Nephron (organoid): Measurements from ENCODE around the gene PARD3.

ENCODE experiments used
- H3K27ac Mint-ChIP-seq, 3 experiments: 2 replicates each; pipeline ENCODE4 v1.8.0; 2020; ENCODE audit warnings: mixed read lengths in 3 of 3, mild to moderate bottlenecking in 2 of 3, moderate library complexity in 1 of 3
- H3K27me3 Mint-ChIP-seq: 2 replicates; pipeline ENCODE4 v1.8.0; 2021; ENCODE audit warnings: low read depth, mild to moderate bottlenecking, moderate library complexity, mixed read lengths
- H3K36me3 Mint-ChIP-seq: 2 replicates; pipeline ENCODE4 v1.8.0; 2020; ENCODE audit warnings: low read depth, mixed read lengths
- H3K4me1 Mint-ChIP-seq: 2 replicates; pipeline ENCODE4 v1.8.0; 2020; ENCODE audit warnings: mixed read lengths
- H3K4me3 Mint-ChIP-seq, 3 experiments: 2 replicates each; pipeline ENCODE4 v1.8.0; 2020; ENCODE audit warnings: mild to moderate bottlenecking in 3 of 3, mixed read lengths in 3 of 3, moderate library complexity in 2 of 3
- H3K9me3 Mint-ChIP-seq: 2 replicates; pipeline ENCODE4 v1.8.0; 2020; ENCODE audit warnings: mixed read lengths
- CTCF ChIP-seq, 3 experiments: fragments of 200-600 bp; sonication (generic); IDR thresholded peaks; one replicate each; pipeline ENCODE4 v1.5.0; 2021; ENCODE audit warnings: antibody characterized with exemption in 3 of 3; ENCODE audit not compliant: unreplicated experiment in 3 of 3

Gene PARD3

GRCh38 chr10:34626158-34626880 lies 188.8 kb downstream of the PARD3 start:
- Mint-ChIP-seq H3K36me3 (no peaks in the 10 kb centered on the region), H3K27ac (peak overlapping the region; percentile 70 to 86 (median 85)), H3K27me3 (no peaks in the 10 kb centered on the region), H3K4me1 (peaks cover 57% of the 10 kb centered on the region), H3K4me3 (peak overlapping the region in 1 of 3 experiments; percentile 7), H3K9me3 (no peaks in the 10 kb centered on the region)
- TF ChIP-seq CTCF (IDR thresholded peaks at IDR 0.05; ENCODE audit: unreplicated experiment in 3 of 3) = no peak

GRCh38 chr10:34624323-34625153 lies 190.6 kb downstream of the PARD3 start:
- no peaks in the 10 kb centered on the region for H3K9me3 Mint-ChIP-seq
- no peak for TF ChIP-seq CTCF (IDR thresholded peaks at IDR 0.05; ENCODE audit: unreplicated experiment in 3 of 3)
- H3K27ac Mint-ChIP-seq = peak overlapping the region; percentile 42 to 86 (median 57)
- no peaks in the 10 kb centered on the region for H3K27me3 Mint-ChIP-seq
- H3K4me1 Mint-ChIP-seq = peaks cover 61% of the 10 kb centered on the region
- no peaks in the 10 kb centered on the region for H3K36me3 Mint-ChIP-seq
- no peak overlapping the region for H3K4me3 Mint-ChIP-seq

DNA sequence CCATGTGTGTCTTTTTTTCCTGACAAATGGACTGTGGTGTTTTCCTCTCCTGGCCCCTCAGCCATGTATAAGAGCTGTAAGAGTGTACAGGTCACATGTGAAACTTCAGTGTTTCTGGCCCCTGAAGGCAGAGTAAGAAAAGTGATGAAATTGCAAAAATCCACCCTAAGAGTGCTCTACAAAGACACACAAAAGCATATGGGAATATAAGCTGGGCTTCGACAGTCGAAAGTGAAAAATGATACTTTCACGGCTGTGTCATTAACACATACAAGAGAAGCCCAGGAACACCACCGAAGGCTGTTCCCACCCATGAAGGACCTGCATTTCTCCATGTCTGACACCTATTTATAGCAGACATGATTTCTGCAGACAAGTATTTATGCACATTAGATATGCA lies 192.2 kb downstream of the PARD3 start:
- no peak overlapping the region for H3K4me3 Mint-ChIP-seq
- no peak for TF ChIP-seq CTCF (IDR thresholded peaks at IDR 0.05; ENCODE audit: unreplicated experiment in 3 of 3)
- no peaks in the 10 kb centered on the region for H3K27me3 Mint-ChIP-seq
- H3K36me3 Mint-ChIP-seq = no peaks in the 10 kb centered on the region
- no peaks in the 10 kb centered on the region for H3K9me3 Mint-ChIP-seq
- H3K4me1 Mint-ChIP-seq = peaks cover 46% of the 10 kb centered on the region
- H3K27ac Mint-ChIP-seq = peak overlapping the region; percentile 63 to 72 (median 68)

DNA sequence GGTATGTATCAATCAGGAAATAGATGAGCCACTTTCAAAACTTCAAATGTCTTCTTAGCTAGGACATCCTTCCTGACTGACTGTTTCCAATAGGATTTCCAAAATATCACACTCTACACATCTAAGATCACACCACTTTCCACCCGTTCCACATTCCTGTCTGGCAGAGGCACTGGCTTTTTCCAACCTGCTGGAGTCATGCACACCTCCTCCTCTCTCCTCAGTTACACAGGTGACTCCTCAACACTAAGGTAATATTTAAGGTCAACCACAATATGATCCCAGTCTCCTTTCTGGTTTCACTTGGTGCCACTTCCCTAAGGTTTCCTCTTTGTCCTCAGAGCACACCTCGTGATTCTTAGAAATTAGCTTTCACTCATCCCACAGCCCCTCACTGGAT lies 196.5 kb downstream of the PARD3 start:
- Mint-ChIP-seq H3K4me1 (peaks cover 18% of the 10 kb centered on the region), H3K36me3 (no peaks in the 10 kb centered on the region), H3K9me3 (no peaks in the 10 kb centered on the region), H3K27ac (no peak overlapping the region), H3K27me3 (no peaks in the 10 kb centered on the region), H3K4me3 (no peak overlapping the region)
- TF ChIP-seq CTCF (IDR thresholded peaks at IDR 0.05; ENCODE audit: unreplicated experiment in 3 of 3) = no peak

DNA sequence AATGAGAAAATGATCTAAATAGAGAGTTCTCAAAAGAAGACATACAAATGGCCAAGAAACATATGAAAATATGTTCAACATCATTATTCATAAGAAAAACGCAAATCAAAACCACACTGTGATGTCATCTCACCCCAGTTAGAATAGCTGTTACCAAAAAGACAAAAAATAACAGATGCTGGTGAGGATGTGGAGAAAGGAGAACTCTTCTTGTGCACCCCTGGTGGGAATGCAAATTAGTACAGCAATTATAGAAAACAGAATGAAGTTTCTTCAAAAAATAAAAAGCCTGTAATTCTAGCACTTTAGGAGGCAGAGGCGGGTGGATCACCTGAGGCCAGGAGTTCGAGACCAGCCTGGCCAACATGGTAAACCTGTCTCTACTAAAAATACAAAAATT lies 199.3 kb downstream of the PARD3 start:
- no peak for TF ChIP-seq CTCF (IDR thresholded peaks at IDR 0.05; ENCODE audit: unreplicated experiment in 3 of 3)
- Mint-ChIP-seq H3K27me3 (no peaks in the 10 kb centered on the region), H3K9me3 (no peaks in the 10 kb centered on the region), H3K27ac (no peak overlapping the region), H3K4me3 (no peak overlapping the region), H3K36me3 (no peaks in the 10 kb centered on the region), H3K4me1 (peaks cover 6% of the 10 kb centered on the region)
